Measurements from ENCODE around the gene XPO1.

DNA sequence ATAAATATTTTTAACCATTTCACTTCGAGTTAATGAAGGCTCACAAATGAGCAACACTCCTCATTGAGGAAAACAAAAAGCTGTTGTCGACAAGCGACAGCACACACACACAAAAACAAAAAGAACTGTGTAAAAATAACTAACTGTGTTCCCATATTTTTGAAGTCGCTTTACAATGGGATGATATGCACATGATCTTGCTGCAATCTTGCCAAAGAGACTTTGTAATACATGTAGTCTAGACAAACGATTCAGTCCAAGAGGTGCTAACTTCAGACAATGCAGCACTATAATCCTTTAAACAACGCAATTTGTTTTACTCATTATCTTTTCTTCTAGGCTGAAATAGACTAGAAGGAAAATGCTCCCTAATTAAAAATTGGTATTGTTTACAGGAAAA lies 60.1 kb downstream of the XPO1 start:
- TF ChIP-seq REST (IDR thresholded peaks at IDR 0.05; ENCODE audit: borderline replicate concordance), result no peak
- no peak for TF ChIP-seq EP300 (conservative IDR thresholded peaks at IDR 0.05; ENCODE audit: poor library complexity, severe bottlenecking)
- TF ChIP-seq, protein P1, sequence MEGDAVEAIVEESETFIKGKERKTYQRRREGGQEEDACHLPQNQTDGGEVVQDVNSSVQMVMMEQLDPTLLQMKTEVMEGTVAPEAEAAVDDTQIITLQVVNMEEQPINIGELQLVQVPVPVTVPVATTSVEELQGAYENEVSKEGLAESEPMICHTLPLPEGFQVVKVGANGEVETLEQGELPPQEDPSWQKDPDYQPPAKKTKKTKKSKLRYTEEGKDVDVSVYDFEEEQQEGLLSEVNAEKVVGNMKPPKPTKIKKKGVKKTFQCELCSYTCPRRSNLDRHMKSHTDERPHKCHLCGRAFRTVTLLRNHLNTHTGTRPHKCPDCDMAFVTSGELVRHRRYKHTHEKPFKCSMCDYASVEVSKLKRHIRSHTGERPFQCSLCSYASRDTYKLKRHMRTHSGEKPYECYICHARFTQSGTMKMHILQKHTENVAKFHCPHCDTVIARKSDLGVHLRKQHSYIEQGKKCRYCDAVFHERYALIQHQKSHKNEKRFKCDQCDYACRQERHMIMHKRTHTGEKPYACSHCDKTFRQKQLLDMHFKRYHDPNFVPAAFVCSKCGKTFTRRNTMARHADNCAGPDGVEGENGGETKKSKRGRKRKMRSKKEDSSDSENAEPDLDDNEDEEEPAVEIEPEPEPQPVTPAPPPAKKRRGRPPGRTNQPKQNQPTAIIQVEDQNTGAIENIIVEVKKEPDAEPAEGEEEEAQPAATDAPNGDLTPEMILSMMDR (IDR thresholded peaks at IDR 0.05; ENCODE audit: poor library complexity, severe bottlenecking), result no peak
- no peak for TF ChIP-seq MXI1 (conservative IDR thresholded peaks at IDR 0.05; ENCODE audit: poor library complexity, severe bottlenecking)
- TF ChIP-seq POLR2AphosphoS5 (IDR thresholded peaks at IDR 0.05), result no peak
- no peak for TF ChIP-seq EZH2 (IDR thresholded peaks at IDR 0.05; ENCODE audit: borderline replicate concordance, insufficient read depth, low read length, poor library complexity, severe bottlenecking)
- no peak for TF ChIP-seq RAD21 (conservative IDR thresholded peaks at IDR 0.05)

Data from neural cell (in vitro differentiated cells).